Activated gamma-delta T cell treated with Interleukin-2 at 50 U/mL for 16 hours (primary cell): ENCODE measurements around the gene PSG5.
"Not testable (repeated sequence)": the region's sequence is repeated elsewhere in the genome, so short reads cannot be mapped to it uniquely, and the experiment has no call there.

Experiments
- DNase-seq: peaks from one replicate; pipeline ENCODE4 v3.0.0-alpha.2; 2020

The PSG5 gene

GRCh38 chr19:43186311-43186935 lies at the start of gene PSG5:
Gene PSG5, minus strand, starts transcription at chr19:43186536. Its CDS starts 131 bp downstream, at chr19:43186405.
- DNase-seq: not testable (repeated sequence)

DNA sequence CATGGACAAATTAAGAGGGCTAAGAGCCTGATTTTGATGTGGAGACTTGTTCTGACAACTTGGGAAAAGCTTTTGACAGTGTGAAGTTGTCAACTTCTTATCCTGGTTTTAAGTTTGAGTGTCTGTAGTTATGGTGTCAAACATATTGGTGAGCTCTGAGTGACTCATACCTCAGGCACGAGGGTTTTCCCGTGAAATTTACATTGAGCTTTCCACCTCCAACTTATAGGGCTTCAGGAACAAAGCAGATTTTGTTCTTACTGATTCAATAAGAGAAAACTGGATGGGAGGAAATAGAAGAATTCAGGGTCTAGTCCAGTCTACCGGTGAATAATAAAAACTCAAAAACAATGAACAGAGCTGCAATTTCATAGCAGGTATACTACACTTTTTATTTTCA lies 49.4 kb upstream of the PSG5 start:
- not testable (repeated sequence) for DNase-seq

- no peak for DNase-seq
Observed at GRCh38 chr19:43229315-43229714, 43.0 kb upstream of the PSG5 start.

GRCh38 chr19:43228730-43229129 lies 42.4 kb upstream of the PSG5 start:
- DNase-seq: not testable (repeated sequence)

- DNase-seq: not testable (repeated sequence)
Observed at GRCh38 chr19:43226986-43227385, 40.6 kb upstream of the PSG5 start.

DNA sequence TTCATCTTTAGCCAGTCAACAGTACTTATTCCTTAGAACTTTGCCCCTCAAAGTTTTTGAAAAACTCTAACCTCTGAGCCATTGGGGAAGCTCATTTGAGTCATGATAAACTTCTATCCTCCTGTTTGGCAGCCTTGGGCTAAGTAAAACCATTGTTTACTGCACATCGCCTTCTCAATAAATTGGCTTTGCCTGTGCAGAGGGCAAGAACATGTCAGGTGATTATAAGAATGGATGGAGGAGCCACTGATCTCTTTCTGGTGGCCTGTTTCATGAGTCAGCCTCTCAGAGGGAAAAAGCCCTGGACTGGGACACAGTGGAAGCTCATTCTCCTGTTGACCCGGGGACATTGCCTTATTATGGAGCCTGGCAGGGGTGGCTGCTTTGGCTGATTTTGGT lies 38.5 kb upstream of the PSG5 start:
- no peak for DNase-seq

DNA sequence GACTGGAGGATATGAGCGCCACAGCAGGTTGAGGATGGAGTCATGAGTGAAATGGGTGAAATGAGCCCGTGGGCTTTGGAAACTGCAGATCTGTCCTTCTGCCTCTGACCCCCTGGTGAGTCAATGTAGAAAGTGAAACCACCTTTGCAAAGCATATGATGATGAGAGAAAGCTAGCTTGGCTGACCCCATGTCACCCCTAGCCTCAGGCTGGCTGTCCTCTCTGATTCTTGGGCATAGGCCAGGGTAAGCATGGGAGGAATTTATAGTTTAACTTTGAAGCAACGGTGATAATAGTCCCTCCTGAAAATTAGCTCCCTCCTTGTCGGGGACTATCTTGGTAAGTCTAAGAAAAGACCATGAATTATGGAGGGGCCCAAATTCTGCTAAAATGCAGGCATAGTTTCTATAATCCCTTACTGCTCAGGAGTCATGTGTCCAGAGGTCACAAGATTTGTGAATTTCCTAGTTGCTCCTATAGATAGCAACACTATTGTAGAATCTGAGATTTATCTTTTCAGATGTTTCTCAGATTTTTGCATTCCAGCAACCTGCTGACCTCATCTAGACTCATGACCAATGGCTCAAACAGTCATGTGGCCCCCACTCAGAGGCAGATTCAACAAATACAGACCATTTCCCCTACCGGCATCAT lies 38.0 kb upstream of the PSG5 start:
- DNase-seq: not testable (repeated sequence)

DNA sequence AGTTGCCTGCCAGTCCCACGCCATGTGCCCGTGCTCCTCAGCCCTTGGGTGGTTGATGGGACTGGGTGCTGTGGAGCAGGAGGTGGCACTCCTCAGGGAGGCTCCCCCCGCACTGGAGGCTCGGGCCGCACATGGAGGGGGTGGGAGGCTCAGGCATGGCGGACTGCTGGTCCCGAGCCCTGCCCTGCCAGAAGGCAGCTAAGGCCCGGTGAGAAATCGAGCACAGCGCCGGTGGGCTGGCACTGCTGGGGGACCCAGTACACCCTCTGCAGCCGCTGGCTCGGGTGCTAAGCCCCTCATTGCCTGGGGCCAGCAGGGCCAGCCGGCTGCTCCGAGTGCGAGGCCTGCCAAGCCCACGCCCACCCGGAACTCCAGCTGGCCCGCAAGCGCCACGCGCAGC lies 35.6 kb upstream of the PSG5 start:
- DNase-seq: not testable (repeated sequence)

GRCh38 chr19:43219136-43219535 lies 32.8 kb upstream of the PSG5 start:
- DNase-seq: not testable (repeated sequence)

DNA sequence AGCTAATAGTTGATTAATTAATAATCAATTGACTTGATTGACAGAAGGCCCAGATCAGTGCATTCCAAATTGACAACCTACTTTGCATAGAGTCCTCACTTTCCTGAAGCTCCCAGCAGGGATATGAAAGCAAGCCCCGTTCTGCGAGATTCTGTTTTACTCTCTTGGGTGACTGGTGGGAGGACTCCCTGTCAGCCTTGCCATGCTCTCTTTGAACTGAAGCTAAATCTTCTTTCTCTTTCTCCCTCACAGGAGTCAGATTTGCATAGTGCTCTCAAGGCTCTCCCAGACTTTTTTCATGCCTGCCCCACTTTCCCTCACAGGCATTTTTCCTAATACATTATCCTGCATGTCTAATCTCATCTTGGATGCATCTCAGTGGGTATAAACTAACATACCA lies 29.5 kb upstream of the PSG5 start:
- not testable (repeated sequence) for DNase-seq

GRCh38 chr19:43207991-43208390 lies 21.7 kb upstream of the PSG5 start:
- DNase-seq: no peak

DNA sequence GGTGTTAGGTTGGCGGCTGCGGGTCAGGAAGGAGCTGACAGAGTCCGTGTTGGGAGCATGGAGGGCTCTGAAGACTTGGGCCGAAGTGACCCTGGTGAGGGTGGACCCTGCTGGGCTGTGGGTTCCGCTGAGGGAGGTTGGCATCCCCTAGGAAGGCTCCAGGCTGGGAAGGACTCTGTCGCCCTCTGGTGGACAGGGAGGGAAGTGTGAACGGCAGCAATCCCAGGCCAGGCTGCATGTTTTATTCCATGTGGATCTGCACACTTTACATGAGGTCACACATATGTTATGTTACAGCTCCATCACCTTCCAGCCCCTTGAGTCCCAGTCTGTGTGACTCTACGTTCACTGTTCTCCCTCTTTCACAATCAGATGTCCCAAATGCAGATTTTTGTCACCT lies 20.8 kb upstream of the PSG5 start:
- not testable (repeated sequence) for DNase-seq

GRCh38 chr19:43205471-43206105 lies 19.3 kb upstream of the PSG5 start, which contains the start of gene PSG4:
Gene PSG4, minus strand, starts transcription at chr19:43205638. Its CDS starts 102 bp downstream, at chr19:43205536.
- not testable (repeated sequence) for DNase-seq

GRCh38 chr19:43203611-43204010 lies 17.3 kb upstream of the PSG5 start:
- DNase-seq: not testable (repeated sequence)

DNA sequence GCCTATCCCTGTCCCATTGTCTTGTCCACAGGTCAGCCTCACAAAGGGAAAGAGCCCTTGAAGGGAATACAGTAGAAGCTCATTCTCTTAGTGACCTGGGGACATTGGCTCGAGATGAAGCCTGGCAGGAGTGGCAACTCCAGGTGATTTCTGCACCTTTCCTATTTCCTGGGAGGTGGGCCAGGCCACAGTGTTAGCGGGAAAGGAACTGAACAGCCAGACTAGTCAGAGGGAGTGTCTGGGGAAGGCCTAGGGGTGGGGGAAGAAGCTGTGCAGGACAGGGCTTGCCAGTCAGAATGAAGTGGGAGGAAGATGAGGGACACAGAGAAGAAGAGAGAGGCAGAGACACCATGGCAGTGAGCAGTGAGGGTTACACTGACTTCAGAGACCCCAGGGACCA lies 15.6 kb upstream of the PSG5 start:
- not testable (repeated sequence) for DNase-seq

GRCh38 chr19:43201337-43201801 lies 15.0 kb upstream of the PSG5 start:
- DNase-seq: not testable (repeated sequence)

DNA sequence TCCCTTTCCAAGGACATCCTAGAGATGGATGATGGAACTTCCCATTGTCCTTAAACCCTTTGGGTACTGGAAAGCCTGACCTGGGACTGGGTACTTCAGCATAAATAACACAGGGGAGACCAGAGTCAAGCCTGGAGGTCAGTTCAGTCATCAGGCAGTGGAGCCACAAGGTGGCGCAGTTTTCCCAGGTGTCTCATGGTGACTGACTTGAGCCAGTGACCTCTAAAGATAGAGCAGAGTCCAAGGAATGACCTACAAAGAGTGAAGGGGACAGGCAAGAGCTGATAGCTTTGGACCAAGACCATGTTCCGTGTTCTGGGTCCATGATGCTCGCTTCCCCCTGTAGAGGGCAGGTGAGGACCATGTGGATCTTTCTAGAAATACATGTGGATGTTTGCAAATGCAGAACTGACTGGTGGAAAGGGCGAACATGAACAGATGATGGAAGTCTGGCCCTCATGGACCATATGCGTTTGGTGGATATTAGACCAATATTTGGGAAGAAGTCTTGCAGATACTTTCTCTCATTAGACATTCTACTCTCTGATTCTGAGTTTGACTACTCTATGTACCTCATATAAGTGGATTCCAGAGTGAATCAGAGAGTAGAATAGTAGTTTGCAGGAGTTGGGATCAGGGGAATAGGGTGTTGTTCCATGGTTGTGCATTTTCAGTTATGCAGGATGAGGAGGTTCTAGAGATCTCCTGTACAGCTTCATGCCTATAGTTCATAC lies 12.5 kb upstream of the PSG5 start:
- DNase-seq: not testable (repeated sequence)

GRCh38 chr19:43197666-43198397 lies 11.5 kb upstream of the PSG5 start:
- not testable (repeated sequence) for DNase-seq

- DNase-seq: not testable (repeated sequence)
Observed at GRCh38 chr19:43194397-43194796, 8.1 kb upstream of the PSG5 start.

- not testable (repeated sequence) for DNase-seq
Observed at GRCh38 chr19:43192381-43193155, 6.2 kb upstream of the PSG5 start.

- not testable (repeated sequence) for DNase-seq
Observed at GRCh38 chr19:43188092-43188491, 1.8 kb upstream of the PSG5 start.
